Measurements from ENCODE around the gene SPINT4. TPM values are rescaled to one million over a fixed set of nuclear protein-coding genes. Genes with fewer than 3 reads are reported as not detected.

The SPINT4 gene
- total RNA-seq, 1 donor from 2014 or later, result not detected

GRCh38 chr20:45775411-45775810 lies 53.3 kb downstream of the SPINT4 start:
- H3K27me3 Mint-ChIP-seq, result peaks cover 11% of the 10 kb centered on the region
- H3K4me3 Mint-ChIP-seq, result no peak overlapping the region
- no peaks in the 10 kb centered on the region for H3K36me3 Mint-ChIP-seq (ENCODE audit: low read depth)
- no peak overlapping the region for H3K27ac Mint-ChIP-seq
- DNase-seq, result no peak
- intact Hi-C loops (cut with micrococcal nuclease), result no loop called here
- peaks cover 19% of the 10 kb centered on the region for H3K4me1 Mint-ChIP-seq
- no peaks in the 10 kb centered on the region for H3K9me3 Mint-ChIP-seq

Other genes with a start within 250 kb of the SPINT4 start
- gene SPINT3, start 206.7 kb upstream of the SPINT4 start, total RNA-seq, result not detected in 2 replicates
- not detected in 2 replicates for gene WFDC6, start 182.9 kb upstream of the SPINT4 start, total RNA-seq
- gene EPPIN, start 174.9 kb upstream of the SPINT4 start, total RNA-seq, result not detected in 2 replicates
- not detected in 2 replicates for gene WFDC8, start 143.1 kb upstream of the SPINT4 start, total RNA-seq
- not detected in 2 replicates for gene WFDC10A, start 92.6 kb upstream of the SPINT4 start, total RNA-seq
- not detected in 2 replicates for gene WFDC9, start 91.1 kb upstream of the SPINT4 start, total RNA-seq
- not detected in 2 replicates for gene WFDC11, start 52.1 kb upstream of the SPINT4 start, total RNA-seq
- not detected in 2 replicates for gene WFDC13, start 20.3 kb upstream of the SPINT4 start, total RNA-seq
- not detected in 2 replicates for gene WFDC10B, start 17.3 kb upstream of the SPINT4 start, total RNA-seq
- not detected in 2 replicates for gene WFDC3, start 69.5 kb downstream of the SPINT4 start, total RNA-seq
- gene DNTTIP1, start 69.6 kb downstream of the SPINT4 start, total RNA-seq, result 31.9 and 35.3 TPM in 2 replicates
- 113 and 115 TPM in 2 replicates for gene UBE2C, start 90.3 kb downstream of the SPINT4 start, total RNA-seq
- not detected in 2 replicates for gene TNNC2, start 105.0 kb downstream of the SPINT4 start, total RNA-seq
- 0.47 and 0.89 TPM in 2 replicates for gene SNX21, start 111.5 kb downstream of the SPINT4 start, total RNA-seq
- gene ACOT8, start 135.0 kb downstream of the SPINT4 start, total RNA-seq, result 27.6 and 28.5 TPM in 2 replicates
- 5.5 and 6.0 TPM in 2 replicates for gene ZSWIM3, start 135.3 kb downstream of the SPINT4 start, total RNA-seq
- 9.4 and 10.4 TPM in 2 replicates for gene ZSWIM1, start 158.9 kb downstream of the SPINT4 start, total RNA-seq
- gene SPATA25, start 165.3 kb downstream of the SPINT4 start, total RNA-seq, result 0.47 and 1.8 TPM in 2 replicates
- 2.0 and 2.4 TPM in 2 replicates for gene NEURL2, start 168.9 kb downstream of the SPINT4 start, total RNA-seq
- gene CTSA, start 169.0 kb downstream of the SPINT4 start, total RNA-seq, result 48.7 and 50.8 TPM in 2 replicates
- 3.2 and 4.0 TPM in 2 replicates for gene PLTP, start 189.8 kb downstream of the SPINT4 start, total RNA-seq
- gene PCIF1, start 212.3 kb downstream of the SPINT4 start, total RNA-seq, result 26.1 and 27.8 TPM in 2 replicates
- 37.5 and 39.5 TPM in 2 replicates for gene ZNF335, start 249.9 kb downstream of the SPINT4 start, total RNA-seq